Dedifferentiated amniotic fluid mesenchymal stem cell (primary cell): Measurements from ENCODE around the gene ERCC5.

Experiments
- DNase-seq: peaks from one replicate; pipeline ENCODE4 v3.0.0-alpha.2; 2016; ENCODE audit errors: extremely low spot score

The ERCC5 gene

DNA sequence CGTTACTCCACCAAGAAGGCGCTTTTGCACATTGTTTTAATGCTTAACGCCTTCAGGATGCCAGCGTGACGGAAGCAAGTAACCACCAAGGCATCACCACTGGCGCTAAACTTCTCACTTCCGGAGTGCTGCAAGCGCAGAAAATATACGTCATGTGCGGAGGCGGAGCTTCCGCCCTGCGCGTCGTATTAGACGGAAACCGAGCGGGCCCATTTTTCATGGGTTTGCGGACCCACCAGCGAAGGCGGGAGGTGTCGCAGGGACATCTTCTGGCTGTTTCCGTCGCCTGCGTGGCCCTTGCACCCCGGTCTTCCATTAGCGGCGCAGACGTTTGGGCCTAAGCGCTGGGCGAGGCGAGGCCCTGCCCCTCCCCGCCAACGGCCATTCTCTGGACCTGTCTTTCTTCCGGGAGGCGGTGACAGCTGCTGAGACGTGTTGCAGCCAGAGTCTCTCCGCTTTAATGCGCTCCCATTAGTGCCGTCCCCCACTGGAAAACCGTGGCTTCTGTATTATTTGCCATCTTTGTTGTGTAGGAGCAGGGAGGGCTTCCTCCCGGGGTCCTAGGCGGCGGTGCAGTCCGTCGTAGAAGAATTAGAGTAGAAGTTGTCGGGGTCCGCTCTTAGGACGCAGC, at the start of gene ERCC5:
Gene ERCC5 (plus strand): TSS at position 403 of the 631 bp plus-strand sequence. CDS start 235 bp downstream, outside the sequence.
- DNase-seq: peak; percentile 94

DNA sequence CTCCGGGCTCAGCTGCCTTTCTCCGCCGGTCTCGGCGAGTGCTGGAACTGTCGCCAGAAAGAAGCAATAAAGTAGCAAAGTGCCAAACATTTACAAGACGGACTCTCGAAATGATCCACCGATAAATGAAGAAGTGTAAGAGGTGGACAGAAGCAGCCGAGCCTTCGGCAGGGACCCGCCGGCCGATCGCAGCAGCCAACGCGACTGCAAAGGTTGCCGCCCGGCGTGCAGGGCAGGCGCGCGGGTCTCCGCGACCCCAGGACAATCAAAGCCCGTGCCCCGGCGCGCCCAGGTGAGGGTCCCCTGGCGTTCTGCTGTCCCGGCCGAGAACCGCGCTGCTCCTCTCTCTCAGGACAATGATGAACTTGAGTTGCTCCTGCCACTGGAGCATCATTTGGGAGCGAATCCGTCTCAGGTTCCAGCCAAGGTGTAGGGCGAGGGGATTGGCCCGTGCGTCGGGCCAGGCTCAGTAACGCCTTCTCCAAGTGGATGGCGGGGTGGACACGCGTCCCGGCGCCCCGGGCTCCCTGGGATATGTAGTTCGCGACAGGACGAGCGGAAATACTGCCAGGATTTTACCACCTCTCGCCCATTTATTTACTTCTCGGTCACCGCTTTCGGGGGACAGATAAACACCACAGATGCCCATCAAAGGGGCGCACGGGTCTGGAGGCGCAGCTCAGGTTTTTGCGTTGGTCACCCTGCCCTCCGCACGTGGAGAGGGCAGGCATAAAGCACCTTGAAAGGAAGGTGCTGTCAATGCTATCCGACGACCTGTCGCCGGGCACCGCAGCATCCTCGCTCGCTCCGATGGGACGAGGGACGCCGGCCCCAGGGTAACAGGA, 47.0 kb upstream of the ERCC5 start, which contains the start of the genes BIVM and POGLUT2:
Gene BIVM (plus strand): TSS at position 539 of the 845 bp plus-strand sequence. CDS start 8,149 bp downstream, outside the sequence.
Gene POGLUT2 (minus strand): TSS at position 396 of the 845 bp plus-strand sequence. CDS start 306 bp downstream, at position 90.
- DNase-seq: peak; percentile 87

DNA sequence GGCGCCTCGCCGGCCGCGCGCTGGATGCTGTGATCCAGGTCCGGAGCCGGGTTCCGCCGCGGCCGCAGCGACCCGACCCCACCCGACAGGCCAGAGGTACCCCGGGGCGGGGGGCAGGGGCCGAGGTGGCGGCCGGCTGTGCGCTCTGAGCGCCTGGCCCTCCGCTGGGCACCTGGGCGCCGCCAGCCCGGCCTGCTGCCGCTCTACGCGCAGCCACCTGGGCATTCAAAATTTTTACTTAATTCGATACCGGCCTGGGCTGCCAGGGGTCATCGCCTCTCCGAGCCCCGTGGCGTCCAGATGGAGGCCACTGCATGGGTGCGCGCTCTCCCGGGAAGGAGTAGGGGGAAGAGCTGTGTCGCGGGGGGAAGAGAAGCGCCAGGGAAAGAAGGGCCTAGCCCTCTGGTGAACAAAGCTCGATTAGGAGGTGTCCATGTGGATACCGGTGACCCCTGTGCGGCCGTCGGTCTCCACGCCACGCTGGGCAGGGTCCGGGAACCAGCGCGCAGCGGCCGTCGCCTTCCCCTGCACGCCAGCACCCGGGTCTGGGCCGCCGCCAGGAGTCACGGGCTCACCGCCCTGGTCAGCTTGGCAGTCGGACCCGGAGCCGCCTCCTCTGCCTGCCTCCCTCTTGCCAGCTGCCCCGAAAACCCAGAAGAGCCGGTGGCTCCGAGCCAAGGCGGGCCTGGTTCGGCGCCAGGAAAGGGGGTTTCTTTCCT, 46.2 kb upstream of the ERCC5 start:
- no peak for DNase-seq

DNA sequence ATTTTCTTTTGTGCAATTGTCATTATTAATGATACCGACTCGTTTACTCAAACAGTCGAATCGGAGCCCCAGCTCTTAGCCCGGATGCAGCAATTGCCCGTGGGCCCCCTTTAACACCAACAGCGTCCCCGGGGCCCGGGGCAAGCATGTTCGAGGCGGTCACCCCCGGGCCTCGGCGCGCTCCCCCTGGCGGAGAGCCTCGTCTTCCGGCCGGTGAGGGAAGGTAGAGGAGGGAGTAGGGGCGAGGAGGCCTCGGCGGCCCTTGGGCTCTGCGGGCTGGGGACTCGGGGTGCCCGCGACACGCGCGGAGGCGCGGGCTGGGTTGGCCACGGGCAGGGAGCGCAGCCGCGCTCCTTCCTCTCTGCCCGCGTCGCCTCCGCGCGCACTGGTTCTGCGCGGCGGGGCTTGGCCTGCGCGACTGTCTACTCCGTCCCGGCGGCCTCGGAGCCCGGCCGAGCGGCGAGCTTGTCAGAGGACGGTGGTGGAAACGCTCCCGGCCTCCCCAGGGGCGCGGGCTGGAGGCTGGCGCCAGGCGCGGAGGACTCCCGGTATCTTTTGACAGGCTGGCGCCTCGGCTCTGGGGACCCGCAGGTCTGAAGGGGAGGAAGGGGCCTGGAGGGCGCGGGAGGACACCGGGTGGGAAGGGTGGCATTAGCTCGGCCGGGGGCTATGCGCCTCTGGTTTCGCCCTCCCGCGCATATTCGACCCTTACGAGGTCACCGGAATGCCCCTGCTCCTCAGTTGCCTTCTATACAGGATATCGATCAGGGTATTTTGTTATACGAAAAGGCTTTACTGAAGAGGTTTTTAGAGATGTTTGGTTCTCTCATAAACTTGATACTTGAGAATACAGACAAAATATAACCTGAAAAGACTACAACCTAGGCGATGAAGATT, 45.4 kb upstream of the ERCC5 start:
- peak; percentile 72 for DNase-seq

DNA sequence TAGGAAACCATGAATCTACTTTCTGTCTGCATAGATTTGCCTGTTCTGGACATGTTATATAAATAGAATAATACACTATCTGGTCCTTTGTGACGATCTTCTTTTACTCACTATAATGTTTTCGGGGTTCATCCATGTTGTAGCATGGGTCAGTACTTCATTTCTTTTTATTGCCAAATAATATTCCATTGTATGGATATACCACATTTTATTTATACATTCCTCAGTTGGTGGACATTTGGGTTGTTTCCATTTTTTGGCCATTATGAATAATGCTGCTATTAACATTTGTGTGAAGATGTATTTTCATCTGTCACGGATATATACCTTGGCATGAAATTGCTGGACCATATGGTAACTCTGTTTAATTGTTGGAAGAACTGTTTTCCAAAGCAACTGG, 40.2 kb upstream of the ERCC5 start:
- DNase-seq: no peak

DNA sequence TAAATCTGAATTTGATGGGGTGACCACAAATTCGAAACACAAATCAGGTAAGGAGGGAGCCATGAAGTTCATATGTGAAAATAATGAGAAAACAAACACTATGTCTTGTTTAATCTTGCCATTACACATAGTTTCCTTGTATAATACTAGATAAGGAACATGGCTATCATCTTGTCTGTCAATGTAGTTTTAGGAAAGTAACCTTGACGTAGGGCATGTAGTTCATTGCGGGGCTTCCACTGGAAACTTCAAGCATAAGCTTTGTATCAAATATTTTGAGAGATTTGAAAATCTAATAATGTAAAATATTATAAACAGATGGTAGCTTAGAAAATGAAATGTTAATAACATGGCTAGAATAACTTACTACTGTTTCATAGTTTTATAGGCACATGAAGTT, 38.1 kb upstream of the ERCC5 start:
- DNase-seq: no peak

DNA sequence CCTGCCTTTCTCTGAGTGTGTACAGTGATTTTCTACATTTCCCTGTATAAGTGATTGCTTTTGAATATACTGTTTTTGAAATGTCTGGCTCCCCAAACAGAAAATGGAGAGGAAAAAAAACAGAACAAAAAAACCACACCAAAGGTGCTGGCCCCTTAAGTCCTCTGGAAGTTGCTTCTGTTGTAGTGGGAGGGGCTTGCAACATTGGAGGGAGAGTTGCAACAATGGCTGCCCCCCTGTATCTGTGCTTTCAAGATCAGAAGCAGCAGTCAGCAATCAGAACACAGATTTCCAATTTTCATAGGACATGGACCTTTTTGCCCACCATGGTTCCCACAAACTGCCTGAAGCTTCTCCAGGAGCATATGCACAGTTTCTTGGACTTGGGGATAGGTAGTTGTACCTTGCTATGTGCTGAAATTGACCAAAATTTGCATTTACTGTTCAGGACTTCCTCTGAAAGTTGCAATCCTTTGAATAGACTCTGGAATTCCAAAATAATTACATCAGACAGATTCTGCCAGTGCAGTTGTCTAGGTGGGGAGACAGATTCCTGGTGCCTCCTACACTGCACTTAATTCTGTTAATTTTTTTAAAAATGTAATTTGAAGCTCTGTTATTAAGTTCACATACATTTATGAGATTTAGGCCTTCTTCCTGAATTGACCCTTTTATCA, 33.1 kb upstream of the ERCC5 start:
- no peak for DNase-seq

DNA sequence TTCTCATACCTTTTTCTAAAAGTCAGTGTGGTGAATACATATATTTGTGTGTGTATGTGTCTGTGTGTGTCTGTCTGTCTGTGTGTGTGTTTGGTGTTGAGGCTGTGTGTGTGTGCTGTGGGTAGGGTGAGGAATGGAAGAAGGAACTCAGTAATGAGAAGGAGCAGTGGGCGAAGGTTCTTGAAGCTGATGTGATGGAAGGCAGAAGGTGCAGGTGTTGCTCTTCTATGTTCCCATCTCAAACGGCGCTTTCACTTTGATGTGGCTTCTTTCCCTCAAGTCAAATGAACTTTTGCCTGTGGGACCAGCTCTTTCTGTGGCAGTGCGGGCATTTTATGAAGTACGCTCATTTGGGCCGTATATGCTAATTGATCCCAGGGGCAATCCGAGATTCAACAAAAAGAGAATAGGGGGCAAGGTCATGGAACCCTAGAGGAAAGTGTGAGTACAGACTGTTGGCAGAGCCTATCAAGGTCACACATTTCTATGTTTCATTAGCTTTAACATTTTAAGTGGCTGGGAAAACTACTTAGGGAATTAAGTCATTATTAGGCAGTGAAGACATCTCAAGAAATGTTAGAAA, 31.7 kb upstream of the ERCC5 start:
- no peak for DNase-seq

DNA sequence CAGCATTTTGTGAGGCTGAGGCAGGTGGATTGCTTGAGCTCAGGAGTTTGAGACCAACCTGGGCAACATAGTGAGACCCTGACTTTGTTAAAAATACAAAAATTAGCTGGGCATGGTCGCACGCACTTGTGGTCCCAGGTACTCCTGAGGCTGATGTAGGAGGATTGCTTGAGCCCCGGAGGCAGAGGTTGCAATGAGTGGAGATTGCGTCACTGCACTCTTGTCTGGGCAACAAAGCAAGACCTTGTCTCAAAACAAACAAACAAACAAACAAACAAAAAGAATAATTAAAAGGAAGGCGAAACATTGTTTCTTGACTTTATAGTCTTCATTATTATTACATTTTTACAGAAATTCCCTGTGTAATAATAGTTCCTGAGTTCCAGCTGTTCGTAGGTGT, 31.0 kb upstream of the ERCC5 start:
- no peak for DNase-seq

DNA sequence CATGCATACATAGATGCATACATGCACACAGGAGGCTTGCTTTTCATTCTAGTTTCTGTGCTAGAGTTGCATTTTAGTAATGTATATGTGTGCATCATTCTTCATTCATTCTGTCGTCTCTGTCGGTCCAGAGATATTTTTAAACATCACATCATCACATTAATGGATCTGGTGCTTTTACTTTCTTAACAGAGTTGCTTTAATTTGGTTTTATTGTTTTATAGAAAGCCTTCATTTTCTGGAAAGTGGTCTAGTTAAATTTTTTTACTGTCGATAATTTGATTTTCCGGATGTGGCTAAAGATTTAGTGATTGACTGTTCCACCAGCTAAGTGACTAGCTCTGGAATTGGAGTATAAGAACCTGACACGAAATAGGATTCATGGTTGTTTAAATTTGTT, 30.0 kb upstream of the ERCC5 start:
- DNase-seq: no peak

DNA sequence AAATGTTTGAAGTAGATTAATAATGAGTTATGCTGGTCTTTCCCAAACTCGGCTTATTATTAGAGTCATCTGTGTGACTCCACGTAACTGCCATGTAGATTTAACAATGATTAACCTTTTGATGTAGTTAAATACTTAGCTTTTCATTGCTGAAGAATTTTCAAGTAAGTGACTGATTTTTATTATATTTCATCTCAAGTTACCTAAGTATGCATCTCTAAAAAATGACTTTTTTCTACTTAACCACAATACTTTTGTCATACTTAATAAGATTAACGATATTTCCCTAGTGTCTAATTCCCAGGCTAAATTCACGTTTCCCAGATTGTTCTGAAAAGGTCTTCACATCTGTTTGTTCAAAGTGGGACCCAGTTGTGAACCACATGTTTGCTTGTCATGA, 29.1 kb upstream of the ERCC5 start:
- no peak for DNase-seq

DNA sequence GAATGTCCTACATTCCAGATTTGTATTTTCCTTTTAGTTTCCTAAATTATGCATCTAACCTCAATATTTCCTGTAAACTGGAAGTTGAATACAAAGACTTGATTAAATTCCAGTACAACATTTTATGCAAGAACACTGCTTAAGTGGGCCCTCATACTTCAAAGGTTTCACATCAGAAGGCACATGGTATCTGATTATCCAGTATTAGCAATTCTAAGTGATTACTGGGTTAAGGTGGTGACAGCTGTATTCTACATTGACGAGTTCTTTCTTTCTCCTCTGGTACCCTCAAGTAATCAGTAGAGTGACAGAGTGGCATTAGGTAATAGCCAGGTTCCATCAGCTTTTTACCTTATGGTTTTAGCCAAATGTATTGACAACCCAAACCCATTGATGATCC, 28.6 kb upstream of the ERCC5 start:
- no peak for DNase-seq

DNA sequence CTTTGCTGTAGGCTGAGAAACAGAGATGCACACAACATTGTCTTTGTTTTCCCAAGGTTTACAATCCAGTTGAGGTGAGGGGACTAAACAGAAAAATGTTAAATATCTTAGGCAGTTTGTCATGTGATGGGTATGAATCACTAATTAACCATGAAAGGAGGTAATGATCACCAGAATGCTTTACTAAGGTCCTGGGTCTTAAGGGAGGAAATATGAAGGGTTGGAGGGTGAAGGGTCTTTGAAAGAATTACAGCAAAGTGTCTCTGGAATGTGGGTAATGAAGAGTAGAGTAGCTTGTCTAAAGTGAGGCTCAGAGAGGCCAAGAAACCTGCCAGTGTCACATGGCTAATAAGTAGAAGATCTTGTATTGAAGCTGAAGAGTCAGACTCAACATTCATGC, 27.9 kb upstream of the ERCC5 start:
- DNase-seq: no peak

DNA sequence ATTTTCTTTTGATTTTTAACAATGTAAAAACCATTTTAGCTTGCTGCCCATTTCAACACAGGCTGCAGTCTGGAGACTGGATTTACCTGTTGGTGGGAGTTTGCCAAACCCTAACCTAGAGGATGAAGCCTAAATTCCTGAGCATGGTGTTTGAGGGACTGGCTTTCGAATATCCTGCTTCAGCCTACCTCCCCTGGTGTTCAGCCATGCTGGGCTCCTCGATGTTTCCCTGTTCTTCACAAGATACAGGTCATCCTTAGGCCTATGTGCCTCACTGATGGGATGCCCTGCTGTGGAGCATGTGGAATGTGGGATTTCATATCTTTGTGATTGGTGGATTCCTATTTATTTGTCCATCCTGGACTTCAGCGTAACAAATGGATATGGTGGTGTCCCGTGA, 20.4 kb upstream of the ERCC5 start:
- no peak for DNase-seq

DNA sequence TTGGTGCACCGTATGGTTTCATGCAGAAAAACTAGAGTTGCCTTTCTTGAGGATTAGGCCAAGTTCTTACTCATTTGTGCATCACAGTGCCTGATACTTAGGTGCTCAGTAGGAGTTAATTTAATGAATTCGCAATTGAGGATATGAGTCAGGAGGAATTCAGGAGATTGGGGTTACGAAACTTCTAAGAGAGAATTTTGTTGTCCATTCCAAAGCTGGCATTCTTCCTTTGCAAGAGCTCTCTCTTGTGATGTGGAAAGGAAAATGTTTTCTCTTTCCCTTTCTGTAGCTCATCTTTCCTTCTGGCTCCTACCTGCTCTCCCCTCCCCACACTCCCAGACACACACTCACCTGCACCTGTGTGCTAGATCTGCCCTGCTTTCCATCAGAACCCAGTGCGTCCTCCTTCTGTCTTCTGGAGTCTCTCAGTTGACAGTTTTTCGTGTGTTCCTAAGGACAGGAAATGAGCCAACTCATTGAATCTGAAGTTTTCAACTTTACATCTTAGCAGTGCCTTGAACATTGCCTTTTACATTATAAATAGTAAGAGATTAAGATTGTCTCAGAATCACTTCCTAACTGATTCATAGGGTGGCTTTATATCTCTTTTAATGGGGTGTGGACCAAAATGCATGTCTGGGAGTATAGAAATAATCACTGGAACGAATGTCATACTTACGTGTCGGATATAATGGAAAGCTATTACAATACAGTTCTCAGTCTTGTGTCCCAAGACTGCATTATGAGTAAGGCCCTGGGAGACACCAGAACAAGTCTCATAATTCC, 19.7 kb upstream of the ERCC5 start:
- DNase-seq: peak; percentile 75

DNA sequence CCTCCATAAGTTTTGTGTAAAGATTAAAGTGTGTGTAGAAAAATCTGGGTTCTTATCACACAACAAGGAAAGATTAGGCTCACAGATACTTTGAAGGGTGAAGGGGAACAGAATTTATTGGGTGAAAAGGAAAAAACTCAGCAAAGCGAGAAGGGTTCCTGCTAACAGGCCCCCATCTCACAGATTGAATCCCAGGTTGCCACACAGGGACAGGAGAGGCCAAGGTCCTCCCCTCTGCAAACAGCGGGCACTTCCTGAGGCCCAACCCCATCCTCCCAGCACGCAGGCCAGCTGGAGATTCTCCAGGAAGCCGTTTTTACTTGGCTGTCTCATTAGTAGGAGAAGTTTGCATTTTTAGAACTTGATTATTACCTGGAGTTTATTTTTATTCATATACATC, 15.2 kb upstream of the ERCC5 start:
- DNase-seq: no peak

DNA sequence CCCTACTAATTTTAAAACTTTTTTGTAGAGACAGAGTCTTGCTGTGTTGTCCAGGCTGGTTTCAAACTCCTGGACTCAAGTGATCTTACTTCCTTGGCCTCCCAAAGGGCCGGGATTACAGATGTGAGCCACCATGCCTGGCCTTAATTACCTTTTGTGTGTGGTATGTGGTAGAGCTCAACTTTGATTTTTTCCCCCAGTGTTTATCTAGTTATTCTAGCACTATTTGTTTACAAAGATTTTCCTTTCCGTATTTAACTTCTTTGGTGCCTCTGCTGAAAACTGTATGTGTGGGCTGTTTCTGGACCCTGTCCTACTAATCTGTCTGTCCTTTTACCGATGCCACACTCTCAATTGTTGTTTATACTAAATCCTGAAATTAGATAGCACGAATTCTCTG, 9.4 kb upstream of the ERCC5 start:
- no peak for DNase-seq

DNA sequence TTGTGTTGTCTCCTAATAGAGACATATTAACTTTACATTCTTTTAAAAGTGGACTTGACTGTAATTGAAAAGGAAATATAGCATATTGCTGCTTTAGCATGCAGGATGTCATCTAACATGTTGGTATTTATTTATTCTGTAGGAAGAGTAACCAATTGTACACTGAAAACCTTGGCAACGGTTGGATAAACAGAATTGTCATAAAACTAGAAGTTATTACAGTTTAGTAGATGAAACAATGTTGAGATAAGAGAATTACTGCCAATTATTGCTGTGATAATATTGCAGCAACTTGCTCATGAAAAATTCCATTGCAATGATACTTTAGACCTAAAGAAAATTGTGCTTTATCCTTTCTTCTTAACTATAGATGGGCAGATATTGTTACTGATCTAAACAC, 7.6 kb upstream of the ERCC5 start:
- no peak for DNase-seq

DNA sequence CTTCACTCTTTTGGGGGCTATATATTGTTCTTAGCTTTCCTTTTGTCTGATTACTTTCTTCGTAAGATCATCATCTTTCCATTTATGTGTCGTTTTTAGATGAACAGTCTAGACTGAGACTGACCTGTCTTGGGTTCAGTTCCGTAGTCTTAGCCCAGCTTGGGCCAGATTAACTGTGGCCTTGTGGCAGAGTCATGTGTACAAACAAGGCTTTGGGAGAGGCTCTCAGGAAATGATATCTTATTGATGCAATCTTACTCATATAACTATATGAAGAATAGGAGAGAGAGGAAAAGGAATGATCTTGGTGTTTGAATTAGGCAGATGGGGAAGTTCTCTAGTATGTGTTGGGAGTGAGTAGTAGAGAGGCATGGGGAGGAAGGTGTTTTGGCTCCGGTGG, 6.8 kb upstream of the ERCC5 start:
- no peak for DNase-seq

DNA sequence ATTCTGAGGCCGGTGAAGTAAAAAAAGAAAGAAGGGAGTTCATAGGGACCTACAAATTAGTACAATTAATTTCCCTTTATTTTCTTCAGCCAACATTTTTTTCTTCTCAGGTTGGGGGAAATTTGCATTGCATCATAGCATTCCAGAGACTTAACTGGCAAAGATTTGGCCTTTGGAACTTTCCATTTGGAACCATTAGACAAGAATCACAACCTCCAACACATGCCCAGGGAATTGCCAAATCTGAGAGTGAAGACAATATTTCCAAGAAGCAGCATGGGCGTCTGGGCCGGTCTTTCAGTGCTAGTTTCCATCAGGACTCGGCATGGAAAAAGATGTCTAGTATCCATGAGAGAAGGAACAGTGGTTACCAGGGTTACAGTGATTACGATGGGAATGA, 6.4 kb upstream of the ERCC5 start:
- DNase-seq: no peak
